GM23338 (cell line): ENCODE measurements around the gene TNFAIP6. TPM values are rescaled to one million over a fixed set of nuclear protein-coding genes. Genes with fewer than 3 reads are reported as not detected.

ENCODE experiments used
- ATAC-seq: fragments of 200-7000 bp; cut with Tn5 transposase; 3 replicates; pipeline ENCODE4 v1.9.1; 2020
- DNase-seq: peaks from one replicate; pipeline ENCODE4 v3.0.0-alpha.2; 2015; ENCODE audit warnings: low spot score
- H2AFZ ChIP-seq: fragments of 200-600 bp; sonication (generic); 2 replicates; pipeline ENCODE4 v1.8.0; 2016; ENCODE audit warnings: antibody characterized with exemption, mild to moderate bottlenecking, moderate library complexity
- H3F3A ChIP-seq: fragments of 200-600 bp; sonication (generic); replicated peaks from 2 replicates; pipeline ENCODE4 v1.8.0; 2017; ENCODE audit warnings: antibody characterized with exemption, mixed run types, low read depth
- H3K27ac ChIP-seq: fragments of 200-600 bp; sonication (generic); 2 replicates; pipeline ENCODE4 v1.6.1; 2016; ENCODE audit warnings: low read depth
- H3K27me3 ChIP-seq: fragments of 200-600 bp; sonication (generic); 2 replicates; pipeline ENCODE4 v1.8.0; 2016; ENCODE audit warnings: mild to moderate bottlenecking, mixed run types, moderate library complexity; ENCODE audit not compliant: insufficient read depth
- H3K36me3 ChIP-seq: fragments of 200-600 bp; sonication (generic); 2 replicates; pipeline ENCODE4 v1.8.0; 2016; ENCODE audit warnings: mild to moderate bottlenecking; ENCODE audit not compliant: insufficient read depth
- H3K4me1 ChIP-seq: fragments of 200-600 bp; sonication (generic); 2 replicates; pipeline ENCODE4 v1.8.0; 2016; ENCODE audit warnings: mild to moderate bottlenecking, moderate library complexity; ENCODE audit not compliant: insufficient read depth
- H3K4me2 ChIP-seq: fragments of 200-600 bp; sonication (generic); 2 replicates; pipeline ENCODE4 v1.7.1; 2017; ENCODE audit warnings: mixed run types
- H3K4me3 ChIP-seq: fragments of 200-600 bp; sonication (generic); 2 replicates; pipeline ENCODE4 v1.6.1; 2016; ENCODE audit warnings: mixed run types
- H3K79me2 ChIP-seq: fragments of 200-600 bp; sonication (generic); replicated peaks from 2 replicates; pipeline ENCODE4 v1.8.0; 2017; ENCODE audit warnings: mild to moderate bottlenecking; ENCODE audit not compliant: insufficient read depth
- H3K9me2 ChIP-seq: fragments of 200-600 bp; sonication (generic); 2 replicates; pipeline ENCODE4 v1.8.0; 2017; ENCODE audit not compliant: insufficient read depth
- H4K20me1 ChIP-seq: fragments of 200-600 bp; sonication (generic); replicated peaks from 2 replicates; pipeline ENCODE4 v1.8.0; 2017; ENCODE audit warnings: mild to moderate bottlenecking; ENCODE audit not compliant: insufficient read depth
- H3K27ac Mint-ChIP-seq: 2 replicates; pipeline ENCODE4 v1.8.0; 2020; ENCODE audit warnings: inconsistent platforms, mild to moderate bottlenecking, moderate library complexity, mixed read lengths
- H3K27me3 Mint-ChIP-seq: 3 replicates; pipeline ENCODE4 v1.8.0; 2022; ENCODE audit warnings: low read depth, mild to moderate bottlenecking, moderate library complexity, mixed read lengths, inconsistent platforms; ENCODE audit not compliant: insufficient read depth, poor library complexity
- H3K36me3 Mint-ChIP-seq: 3 replicates; pipeline ENCODE4 v1.8.0; 2021; ENCODE audit warnings: low read depth, mild to moderate bottlenecking, inconsistent platforms, moderate library complexity, mixed read lengths
- H3K4me1 Mint-ChIP-seq: 3 replicates; pipeline ENCODE4 v1.8.0; 2020; ENCODE audit warnings: mild to moderate bottlenecking, inconsistent platforms, mixed read lengths
- H3K4me3 Mint-ChIP-seq: 3 replicates; pipeline ENCODE4 v1.8.0; 2021; ENCODE audit warnings: moderate library complexity, mild to moderate bottlenecking, inconsistent platforms, mixed read lengths
- H3K9me3 Mint-ChIP-seq: 3 replicates; pipeline ENCODE4 v1.8.0; 2020; ENCODE audit warnings: moderate library complexity, mild to moderate bottlenecking, inconsistent platforms, mixed read lengths
- CREB1 ChIP-seq: fragments of 250-450 bp; sonication (Bioruptor Pico); IDR thresholded peaks from 2 replicates; pipeline ENCODE4 v1.5.0; 2020; ENCODE audit warnings: low read depth, mild to moderate bottlenecking, moderate library complexity
- ETS1 ChIP-seq: IDR thresholded peaks from 2 replicates; pipeline ENCODE4 v1.6.1; 2016; ENCODE audit warnings: antibody characterized with exemption
- EZH2 ChIP-seq: fragments of 200-600 bp; sonication (generic); IDR thresholded peaks from one replicate; pipeline ENCODE4 v1.8.0; 2017; ENCODE audit warnings: antibody characterized with exemption, mild to moderate bottlenecking, low read depth; ENCODE audit not compliant: unreplicated experiment
- EZH2phosphoT487 ChIP-seq: fragments of 200-600 bp; sonication (generic); IDR thresholded peaks from one replicate; pipeline ENCODE4 v1.8.1; 2018; ENCODE audit warnings: antibody characterized with exemption; ENCODE audit not compliant: unreplicated experiment
- JUNB ChIP-seq: IDR thresholded peaks from one replicate; pipeline ENCODE4 v1.6.1; 2016; ENCODE audit warnings: antibody characterized with exemption; ENCODE audit not compliant: unreplicated experiment
- NANOG ChIP-seq: IDR thresholded peaks from 2 replicates; pipeline ENCODE4 v1.6.1; 2016; ENCODE audit warnings: antibody characterized with exemption, borderline replicate concordance
- REST ChIP-seq: IDR thresholded peaks from one replicate; pipeline ENCODE4 v1.6.1; 2018; ENCODE audit warnings: antibody characterized with exemption; ENCODE audit not compliant: unreplicated experiment
- STAT1 ChIP-seq: IDR thresholded peaks from one replicate; pipeline ENCODE4 v1.6.1; 2016; ENCODE audit warnings: antibody characterized with exemption; ENCODE audit not compliant: unreplicated experiment
- ZNF114 ChIP-seq: fragments of 250-450 bp; sonication (Bioruptor Pico); IDR thresholded peaks from 2 replicates; pipeline ENCODE4 v1.5.0; 2020; ENCODE audit warnings: mild to moderate bottlenecking, moderate library complexity
- ZNF331 ChIP-seq: fragments of 250-450 bp; sonication (Bioruptor Pico); IDR thresholded peaks from 2 replicates; pipeline ENCODE4 v1.5.0; 2020; ENCODE audit warnings: low read depth, mild to moderate bottlenecking, moderate library complexity
- polyA plus RNA-seq: library from polyadenylated mRNA; unstranded; fragments of >200 nt; fragmentation: Nextera tagmentation; extraction: Ambion mirVana; gene quantifications from 2 replicates; pipeline ENCODE4 v1.2.1, GENCODE V29; 2016
- total RNA-seq: library from RNA; depleted of rRNA; stranded (reverse); fragments of >200 nt; shearing (Covaris generic); gene quantifications from 2 replicates; pipeline ENCODE4 v1.2.3, GENCODE V29; 2014

TNFAIP6 gene
- total and polyA plus RNA-seq, 2 experiments from 2014 or later, result 2.9 to 6.1 TPM

- TF ChIP-seq EZH2phosphoT487 (no peak), ETS1 (no peak), CREB1 (CRISPR knock-in tag) (no peak), EZH2 (no peak), JUNB (no peak), REST (no peak)
Observed at GRCh38 chr2:151407281-151407680, 49.9 kb downstream of the TNFAIP6 start (continued).

- peaks cover 10% of the 10 kb centered on the region for H3K27me3 Mint-ChIP-seq
- Histone ChIP-seq H3K4me2 (no peak overlapping the region), H3F3A (no peaks in the 10 kb centered on the region), H2AFZ (no peak overlapping the region), H3K27ac (peak overlapping the region; percentile 94), H3K4me3 (peak overlapping the region; percentile 96; the same call in 1 of the 2 replicates), H3K36me3 (peaks cover 21% of the 10 kb centered on the region; the same call in 1 of the 2 replicates), H3K9me2 (no peaks in the 10 kb centered on the region), H3K4me1 (no peaks in the 10 kb centered on the region), H4K20me1 (peaks cover 19% of the 10 kb centered on the region), H3K27me3 (no peaks in the 10 kb centered on the region), H3K79me2 (peaks cover 42% of the 10 kb centered on the region)
- H3K36me3 Mint-ChIP-seq, result peaks cover 37% of the 10 kb centered on the region
- H3K4me1 Mint-ChIP-seq, result peaks cover 15% of the 10 kb centered on the region
- ATAC-seq (peak; percentile 46), DNase-seq (peak; percentile 95)
- H3K9me3 Mint-ChIP-seq, result peaks cover 13% of the 10 kb centered on the region; the same call in 2 of the 3 replicates
- peak overlapping the region; percentile 95 for H3K27ac Mint-ChIP-seq
- peak overlapping the region; percentile 96 for H3K4me3 Mint-ChIP-seq
- TF ChIP-seq ZNF114 (CRISPR knock-in tag), result peak; percentile 57; the same call in 1 of the 2 replicates
- TF ChIP-seq NANOG, result no peak
- TF ChIP-seq CREB1 (CRISPR knock-in tag), result peak; percentile 46
- no peak for TF ChIP-seq ZNF331 (CRISPR knock-in tag)
- no peak for TF ChIP-seq STAT1
- no peak for TF ChIP-seq JUNB
Observed at GRCh38 chr2:151408788-151409600, 51.6 kb downstream of the TNFAIP6 start.
